Peyer's patch (tissue), 4 donors: ENCODE results near the gene TEDC1. TPM values are rescaled to one million over a fixed set of nuclear protein-coding genes. Genes with fewer than 3 reads are reported as not detected.

ENCODE experiments used
- DNase-seq, 3 donors: peaks; one replicate each; pipeline ENCODE4 v3.0.0-alpha.2; 2017 to 2019
- H3K27ac ChIP-seq, 4 donors: fragments of 200-600 bp; sonication (generic); one replicate each; pipeline ENCODE4 v1.5.1; 2016 to 2019
- H3K27me3 ChIP-seq, 2 donors: fragments of 200-600 bp; sonication (generic); one replicate each; pipeline ENCODE4 v1.5.1; 2019
- H3K36me3 ChIP-seq, 3 donors: fragments of 200-600 bp; sonication (generic); one replicate each; pipeline ENCODE4 v1.5.1; 2016 to 2019
- H3K4me1 ChIP-seq, 4 donors: fragments of 200-600 bp; sonication (generic); one replicate each; pipeline ENCODE4 v1.5.1; 2016 to 2019
- H3K4me3 ChIP-seq, 4 donors: fragments of 200-600 bp; sonication (generic); 1 replicate in 3 of 4; 2 replicates in 1 of 4; pipeline ENCODE4 v1.5.1; 2016 to 2019; ENCODE audit warnings: mild to moderate bottlenecking in 1 of 4
- H3K9me3 ChIP-seq, 4 donors: fragments of 200-600 bp; sonication (generic); one replicate each; pipeline ENCODE4 v1.5.1; 2016 to 2019; ENCODE audit warnings: mild to moderate bottlenecking in 1 of 4
- CTCF ChIP-seq, 6 experiments: fragments of 450-650 bp in 4 of 6; fragments of 200-600 bp in 2 of 6; sonication (generic) in 1 of 6; IDR thresholded peaks; one replicate each; pipeline ENCODE4 v1.5.1; 2017 to 2019; ENCODE audit warnings: antibody characterized with exemption in 6 of 6, mild to moderate bottlenecking in 3 of 6, moderate library complexity in 1 of 6
- POLR2A ChIP-seq, 2 donors: fragments of 450-650 bp; IDR thresholded peaks; one replicate each; pipeline ENCODE4 v1.5.1; 2017; ENCODE audit warnings: antibody characterized with exemption in 2 of 2, mild to moderate bottlenecking in 2 of 2, moderate library complexity in 2 of 2
- total RNA-seq, 4 donors: library from RNA; depleted of rRNA; stranded (reverse); fragments of >200 nt; gene quantifications; one replicate each; pipeline ENCODE4 v1.1.0, GENCODE V29; 2016

Gene TEDC1
- total RNA-seq, 4 donors from 2014 or later: 7.0 to 42.1 (median 15.1) TPM

GRCh38 chr14:105445901-105446845 lies 44.9 kb upstream of the TEDC1 start:
- Histone ChIP-seq H3K4me1 (peaks cover 0 to 9% (median 2%) of the 10 kb centered on the region in 4 donors), H3K9me3 (no peaks in the 10 kb centered on the region), H3K36me3 (peaks cover 0 to 32% (median 0%) of the 10 kb centered on the region in 3 donors), H3K27ac (no peak overlapping the region), H3K4me3 (no peak overlapping the region), H3K27me3 (no peaks in the 10 kb centered on the region)
- no peak for TF ChIP-seq CTCF (IDR thresholded peaks at IDR 0.05)
- TF ChIP-seq POLR2A (IDR thresholded peaks at IDR 0.05): no peak
- DNase-seq: no peak

GRCh38 chr14:105446971-105447370 lies 44.1 kb upstream of the TEDC1 start:
- H3K27me3 ChIP-seq: no peaks in the 10 kb centered on the region
- no peak overlapping the region for H3K4me3 ChIP-seq
- peaks cover 0 to 36% (median 0%) of the 10 kb centered on the region in 3 donors for H3K36me3 ChIP-seq
- DNase-seq: no peak
- no peaks in the 10 kb centered on the region for H3K9me3 ChIP-seq
- TF ChIP-seq CTCF (IDR thresholded peaks at IDR 0.05) (no peak), POLR2A (IDR thresholded peaks at IDR 0.05) (no peak)
- H3K4me1 ChIP-seq: peaks cover 0 to 9% (median 2%) of the 10 kb centered on the region in 4 donors
- no peak overlapping the region for H3K27ac ChIP-seq

- TF ChIP-seq POLR2A (IDR thresholded peaks at IDR 0.05) (no peak), CTCF (IDR thresholded peaks at IDR 0.05) (no peak)
- Histone ChIP-seq H3K36me3 (peaks cover 0 to 32% (median 0%) of the 10 kb centered on the region in 3 donors), H3K27me3 (no peaks in the 10 kb centered on the region), H3K27ac (no peak overlapping the region), H3K4me3 (no peak overlapping the region), H3K4me1 (peaks cover 0 to 9% (median 2%) of the 10 kb centered on the region in 4 donors), H3K9me3 (no peaks in the 10 kb centered on the region)
- no peak for DNase-seq
These were observed 43.1 kb upstream of the TEDC1 start for GRCh38 chr14:105447651-105448640.

DNA sequence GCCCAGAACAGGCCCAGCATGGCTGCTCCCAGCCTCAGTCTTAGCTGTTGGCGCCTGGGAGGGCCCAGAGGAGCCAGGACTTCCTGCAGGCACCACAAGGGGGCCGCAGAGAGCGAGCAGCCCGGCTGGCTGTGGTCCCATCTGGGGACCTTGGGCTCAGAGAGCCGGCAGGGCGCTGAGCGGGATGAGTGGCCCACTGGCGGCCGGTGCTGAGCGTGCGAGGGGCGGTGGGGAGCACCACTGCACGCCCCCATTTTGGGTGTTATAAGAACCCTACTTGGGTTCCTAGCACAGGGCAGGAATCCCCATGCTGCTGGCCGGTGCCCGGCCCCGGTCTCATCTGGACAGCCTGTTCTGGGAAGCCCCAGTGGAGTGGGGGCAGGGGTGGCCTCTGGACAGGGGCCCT lies 42.3 kb upstream of the TEDC1 start:
- DNase-seq: peak; percentile 51 to 82 (median 81)
- Histone ChIP-seq H3K27ac (no peak overlapping the region), H3K4me1 (peaks cover 0 to 9% (median 2%) of the 10 kb centered on the region in 4 donors), H3K27me3 (no peaks in the 10 kb centered on the region), H3K36me3 (peaks cover 0 to 34% (median 0%) of the 10 kb centered on the region in 3 donors), H3K4me3 (no peak overlapping the region), H3K9me3 (no peaks in the 10 kb centered on the region)
- TF ChIP-seq POLR2A (IDR thresholded peaks at IDR 0.05) (no peak), CTCF (IDR thresholded peaks at IDR 0.05) (peak; percentile 68 to 85 (median 78))
